Activated T-helper 1 cell treated with Interleukin-2 at 50 U/mL for 16 hours (primary cell): ENCODE measurements around the gene ENTPD2.
"Not testable (repeated sequence)": the region's sequence is repeated elsewhere in the genome, so short reads cannot be mapped to it uniquely, and the experiment has no call there.

Experiments used
- DNase-seq: peaks from one replicate; pipeline ENCODE4 v3.0.0-alpha.2; 2020; ENCODE audit warnings: low read depth

ENTPD2 gene

GRCh38 chr9:137015540-137015930 is 38.3 kb downstream of the ENTPD2 start:
- no peak for DNase-seq

- DNase-seq, result no peak
These were observed 38.9 kb downstream of the ENTPD2 start for GRCh38 chr9:137014776-137015539.

DNA sequence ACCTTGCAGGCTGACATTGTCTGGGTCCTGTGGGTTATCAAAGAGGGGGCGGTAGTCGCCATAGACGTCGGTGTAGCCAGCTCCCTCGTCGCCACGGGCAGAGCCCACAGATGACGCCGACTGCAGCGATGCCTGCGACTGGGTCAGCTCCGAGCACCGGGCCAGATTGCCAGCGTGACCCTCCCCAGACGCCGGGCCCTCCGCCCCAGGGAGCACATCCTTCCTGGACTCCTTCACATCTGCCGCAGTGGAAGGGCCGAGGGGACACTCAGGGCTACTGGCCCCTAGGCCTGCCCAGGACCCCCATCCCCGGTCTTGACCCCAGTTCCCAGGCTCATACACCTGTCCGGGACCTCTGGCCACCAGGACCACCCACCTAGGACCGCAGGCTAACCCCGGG is 39.7 kb downstream of the ENTPD2 start:
- DNase-seq, result no peak

- no peak for DNase-seq
These were observed 40.3 kb downstream of the ENTPD2 start for GRCh38 chr9:137013571-137013940.

DNA sequence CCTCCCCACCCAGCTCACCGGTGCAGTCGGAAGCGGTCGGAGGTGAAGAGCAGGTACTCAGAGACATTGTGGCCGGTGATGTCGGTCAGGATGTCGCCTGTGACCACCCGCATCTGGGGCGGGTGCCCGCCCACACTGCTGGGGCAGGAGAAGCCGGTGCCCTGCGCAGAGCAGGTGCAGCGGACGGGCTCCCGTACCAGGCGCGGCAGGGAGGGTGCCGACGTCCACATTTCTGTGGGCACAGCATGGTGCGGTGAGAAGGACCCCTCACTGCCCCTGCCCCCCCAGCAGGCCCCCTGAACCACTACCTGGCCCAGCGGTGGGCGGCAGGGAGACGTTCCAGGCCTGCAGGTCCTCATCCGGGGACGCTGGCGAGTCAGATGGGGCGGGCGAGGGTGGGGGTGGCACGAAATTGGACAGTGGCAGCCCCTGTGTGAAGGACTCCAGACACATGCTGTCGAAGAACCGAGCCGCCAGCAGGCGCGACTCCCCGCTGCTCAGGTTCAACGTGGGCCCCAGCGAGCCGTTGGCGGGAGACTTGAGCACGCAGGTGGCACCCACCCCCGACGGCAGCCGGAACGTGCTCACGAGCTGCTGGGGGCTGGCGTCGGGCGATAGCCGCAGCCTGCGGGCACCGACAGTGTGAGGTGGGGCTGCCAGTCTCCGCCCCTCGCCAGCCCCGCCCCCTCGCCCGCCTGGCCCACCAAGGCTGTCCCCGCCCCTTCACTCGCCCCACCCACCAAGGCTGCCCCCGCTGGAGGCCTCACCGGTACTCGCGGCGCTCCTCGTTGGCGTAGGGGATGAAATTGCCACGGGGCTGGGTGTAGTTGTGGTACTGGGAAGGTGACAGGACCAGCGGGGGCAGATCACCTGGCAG is 40.9 kb downstream of the ENTPD2 start:
- DNase-seq, result no peak

DNA sequence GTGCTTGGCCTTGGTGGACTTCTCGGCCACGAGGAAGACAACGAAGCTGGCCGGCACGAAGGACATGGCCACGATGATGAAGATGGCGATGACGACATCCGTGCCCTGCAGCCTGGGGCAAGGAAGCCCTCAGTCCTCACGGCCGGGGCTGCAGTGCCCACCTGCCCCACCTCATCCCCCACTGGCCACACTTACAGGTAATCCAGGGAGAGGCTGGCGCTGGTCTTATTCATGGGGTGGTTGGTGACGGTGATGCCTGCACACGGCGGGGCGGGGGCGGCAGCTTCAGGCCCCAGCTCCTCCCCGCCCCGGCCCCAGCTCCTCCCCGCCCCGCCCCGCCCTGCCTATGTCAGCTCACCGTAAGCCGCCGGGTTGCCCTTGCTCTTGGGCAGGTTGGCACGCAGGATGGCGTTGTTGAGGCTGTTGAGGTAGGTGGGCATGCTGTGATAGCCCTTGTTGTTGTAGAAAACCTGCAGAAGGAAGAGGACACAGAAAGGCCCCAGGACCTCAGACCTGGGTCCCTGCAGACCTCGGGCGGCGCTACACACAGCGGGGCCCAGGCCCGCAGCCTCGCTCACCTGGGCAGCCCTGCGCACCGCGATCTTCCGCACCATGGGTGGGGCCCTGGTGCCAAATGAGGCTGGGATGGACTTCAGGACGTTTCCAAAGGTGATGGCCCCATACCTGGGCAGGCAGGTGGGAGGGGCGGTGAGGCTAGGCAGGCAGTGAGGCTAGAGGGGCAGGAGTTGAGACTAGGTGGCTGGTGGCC is 41.8 kb downstream of the ENTPD2 start:
- DNase-seq, result no peak

DNA sequence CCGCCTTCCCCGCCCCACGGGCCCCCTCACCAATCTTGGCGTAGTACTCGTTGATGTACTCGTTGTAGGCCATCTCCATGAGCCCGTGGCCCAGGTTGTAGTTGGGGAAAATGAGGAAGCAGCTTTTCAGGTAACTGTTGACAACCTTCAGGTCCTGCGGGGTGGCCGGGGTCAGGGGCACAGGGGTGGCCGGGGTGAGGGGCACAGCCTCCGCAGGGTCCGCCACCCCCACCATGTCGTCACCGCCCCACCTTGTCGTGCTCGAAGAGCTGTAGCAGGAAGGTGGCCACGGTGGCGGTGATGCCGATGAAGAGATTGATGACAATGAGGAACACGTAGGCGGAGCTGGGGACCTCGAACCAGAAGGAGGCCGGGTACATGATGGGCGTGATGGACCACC is 42.7 kb downstream of the ENTPD2 start:
- DNase-seq, result no peak

DNA sequence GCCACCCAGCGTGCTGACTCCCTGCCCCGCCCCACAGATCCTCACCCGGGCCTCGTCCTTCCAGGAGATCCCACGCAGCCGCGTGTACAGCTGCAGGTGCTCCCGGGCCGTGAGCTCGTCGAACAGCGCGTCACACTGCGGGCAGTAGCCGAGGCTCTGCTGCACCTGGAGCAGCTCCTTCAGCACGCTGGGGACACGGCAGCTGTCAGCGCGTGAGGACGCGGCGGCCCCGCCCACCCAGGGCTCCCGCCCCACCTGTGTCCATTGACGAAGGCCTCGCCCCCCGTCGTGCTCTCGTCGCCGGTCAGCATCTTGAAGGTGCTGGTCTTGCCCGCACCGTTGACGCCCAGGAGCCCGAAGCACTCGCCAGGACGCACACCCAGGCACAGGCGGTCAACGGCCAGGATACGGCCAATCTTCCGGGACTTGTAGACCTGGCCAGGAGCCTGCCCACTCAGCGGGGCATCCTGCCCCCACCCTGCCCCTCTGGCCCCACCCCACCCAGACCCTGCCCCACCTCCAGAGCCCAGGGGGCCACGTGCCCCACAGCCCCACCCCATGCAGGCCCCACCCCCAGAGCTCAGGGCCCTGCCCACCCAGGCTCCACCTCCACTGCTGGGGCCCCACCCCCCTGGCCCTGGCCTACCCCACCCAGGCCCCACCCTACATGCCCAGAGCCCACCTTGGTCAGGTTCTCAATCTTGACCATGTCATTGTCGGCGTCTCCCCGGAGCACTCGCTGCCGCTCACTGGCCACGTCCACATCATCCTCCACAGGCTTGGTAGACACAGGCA is 43.7 kb downstream of the ENTPD2 start:
- no peak for DNase-seq

- no peak for DNase-seq
These were observed 44.6 kb downstream of the ENTPD2 start for GRCh38 chr9:137009217-137009616.

GRCh38 chr9:137008312-137008711 is 45.5 kb downstream of the ENTPD2 start:
- DNase-seq, result no peak

DNA sequence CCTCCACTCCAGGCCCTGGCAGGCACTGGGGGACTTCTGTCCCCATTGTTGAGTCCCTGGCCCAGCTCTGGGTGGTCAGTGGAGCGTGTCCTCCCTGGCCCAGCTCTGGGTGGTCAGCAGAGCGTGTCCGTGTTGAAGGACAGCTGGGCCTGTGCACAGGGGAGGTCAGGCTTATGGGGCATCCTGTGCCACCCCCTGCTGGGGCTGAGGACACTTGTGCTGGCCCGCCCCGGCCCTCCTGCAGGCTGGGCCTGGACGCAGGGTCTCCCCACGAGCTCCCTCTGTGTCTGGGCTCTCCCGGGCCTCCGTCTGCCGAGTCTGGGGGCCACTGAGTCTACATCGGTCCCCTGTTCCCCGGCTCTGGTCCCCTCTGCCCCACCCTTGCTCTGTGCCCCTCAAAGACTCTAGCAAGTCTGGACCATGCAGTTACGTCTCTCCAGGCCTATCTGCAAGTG is 46.0 kb downstream of the ENTPD2 start:
- DNase-seq, result no peak

DNA sequence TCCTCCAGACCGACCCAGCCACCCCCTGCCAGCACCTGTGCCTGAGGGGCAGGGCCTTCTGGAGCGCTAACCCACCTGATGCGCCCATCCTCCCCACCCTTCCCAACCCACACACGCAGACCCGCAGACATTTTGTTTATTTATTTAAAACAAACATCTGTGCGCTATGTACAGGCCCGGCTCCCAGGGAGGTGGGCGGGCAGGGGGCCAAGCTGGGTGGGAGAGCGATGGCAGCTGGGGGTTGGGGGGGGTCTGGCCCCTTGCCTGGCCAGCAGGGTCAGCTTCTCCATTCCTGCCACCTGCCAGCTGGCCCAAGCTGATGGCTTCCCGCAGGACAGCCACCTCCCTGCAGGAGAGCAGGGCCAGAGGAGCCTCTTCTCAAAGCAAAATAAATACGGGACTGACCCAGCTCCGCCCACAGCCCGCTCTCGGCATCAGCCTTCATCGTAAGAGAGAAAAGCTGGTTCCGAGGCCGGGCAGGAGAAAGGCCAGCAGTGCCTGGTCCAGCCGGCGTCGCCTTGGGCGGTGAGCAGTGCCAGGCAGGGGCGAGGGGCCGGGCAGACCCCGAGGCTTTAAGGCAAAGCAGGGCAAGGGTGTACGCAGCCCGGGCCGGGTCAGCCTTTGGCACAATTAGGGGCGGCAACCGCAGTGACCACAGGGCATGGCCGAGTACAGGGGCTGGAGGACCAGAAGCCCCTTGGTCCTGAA is 46.6 kb downstream of the ENTPD2 start:
- no peak for DNase-seq

DNA sequence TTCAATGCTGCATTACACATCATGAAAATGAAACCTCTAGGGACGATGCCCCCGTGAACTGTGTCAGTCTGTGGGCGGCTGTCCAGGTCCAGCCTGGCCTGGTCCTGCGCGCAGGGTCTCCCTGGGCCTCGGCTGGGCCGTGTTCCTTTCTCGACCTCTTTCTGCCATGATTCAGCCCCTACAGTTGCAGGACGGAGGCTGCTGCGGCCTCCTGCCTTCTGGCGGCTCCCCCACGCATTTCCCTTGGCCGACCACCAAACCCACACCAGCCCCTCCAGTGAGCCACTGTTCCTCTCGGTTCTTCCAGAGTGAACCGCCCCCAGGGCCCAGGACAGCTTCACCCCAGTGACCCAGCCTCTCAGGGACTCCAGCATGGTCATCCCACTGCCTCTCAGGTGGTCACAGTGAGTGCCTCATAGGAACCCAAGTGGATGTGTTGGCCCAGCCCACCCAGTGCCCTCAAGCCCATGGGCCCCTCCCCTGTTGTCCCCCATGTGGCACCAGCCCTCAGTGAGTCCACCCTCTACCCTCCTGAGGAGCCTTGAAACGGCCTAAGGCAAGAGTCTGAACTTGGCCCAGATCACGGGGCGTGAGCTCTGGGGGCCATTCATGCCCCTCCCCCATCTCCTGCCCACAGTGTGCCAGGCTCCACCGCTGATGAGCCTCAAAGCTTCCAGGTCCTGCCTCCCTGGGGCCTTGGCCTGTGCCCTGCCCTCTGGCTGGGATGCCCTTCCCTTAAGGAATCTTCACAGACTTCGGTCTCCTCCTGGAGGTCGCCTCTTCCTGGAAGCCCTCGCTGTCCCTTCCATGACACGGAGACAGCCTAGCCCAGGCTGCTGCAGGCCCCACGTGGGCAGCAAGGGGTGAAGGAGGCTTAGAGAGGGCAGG is 47.5 kb downstream of the ENTPD2 start:
- DNase-seq, result no peak

DNA sequence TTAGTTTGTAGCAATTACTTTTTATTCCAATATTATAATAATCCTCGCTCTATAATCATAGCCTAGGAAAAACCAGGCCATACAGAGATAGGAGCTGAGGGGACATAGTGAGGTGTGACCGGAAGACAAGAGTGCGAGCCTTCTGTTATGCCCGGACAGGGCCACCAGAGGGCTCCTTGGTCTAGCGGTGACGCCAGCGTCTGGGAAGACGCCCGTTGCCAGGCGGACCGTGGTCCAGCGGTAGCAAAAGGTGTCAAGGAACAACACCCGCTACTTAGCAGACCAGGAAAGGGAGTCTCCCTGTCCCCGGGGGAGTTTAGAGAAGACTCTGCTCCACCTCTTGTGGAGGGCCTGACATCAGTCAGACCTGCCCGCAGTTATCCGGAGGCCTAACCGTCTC is 49.6 kb downstream of the ENTPD2 start:
- not testable (repeated sequence) for DNase-seq

GRCh38 chr9:137002646-137003041 is 51.2 kb downstream of the ENTPD2 start:
- no peak for DNase-seq

DNA sequence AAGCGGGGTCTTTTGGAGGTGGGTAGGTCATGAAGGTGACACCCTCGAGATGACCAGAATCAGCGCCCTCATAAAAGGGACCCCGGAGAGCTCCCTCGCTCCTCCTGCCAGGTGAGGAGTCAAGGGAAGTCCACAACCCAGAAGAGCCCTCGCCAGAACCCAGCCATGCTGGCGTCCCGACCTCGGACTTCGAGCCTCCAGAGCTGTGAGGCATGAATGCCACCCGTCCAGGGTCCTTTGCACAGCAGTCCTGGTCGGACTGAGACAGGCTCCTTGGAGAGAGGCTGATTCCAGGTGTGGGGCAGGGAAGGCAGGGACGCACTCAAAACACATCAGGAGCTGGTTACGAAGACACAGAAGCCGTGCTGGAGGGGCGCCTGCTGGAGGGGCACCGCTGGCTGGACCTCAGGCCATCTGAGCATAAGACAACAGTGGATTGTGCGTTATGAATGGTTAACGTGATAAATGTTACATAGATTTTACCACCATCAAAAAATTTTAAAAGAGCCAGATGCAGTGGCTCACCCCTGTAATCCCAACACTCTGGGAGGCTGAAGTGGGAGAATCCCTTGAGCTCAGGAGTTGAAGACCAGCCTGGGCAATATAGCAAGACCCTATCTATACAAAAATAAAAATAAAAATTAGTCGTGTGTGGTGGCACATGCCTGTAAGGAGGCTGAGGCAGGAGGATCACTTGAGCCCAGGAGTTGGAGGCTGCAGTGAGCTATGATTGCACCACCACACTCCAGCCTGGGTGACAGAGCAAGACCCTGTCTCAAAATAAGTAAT is 51.8 kb downstream of the ENTPD2 start:
- no peak for DNase-seq

DNA sequence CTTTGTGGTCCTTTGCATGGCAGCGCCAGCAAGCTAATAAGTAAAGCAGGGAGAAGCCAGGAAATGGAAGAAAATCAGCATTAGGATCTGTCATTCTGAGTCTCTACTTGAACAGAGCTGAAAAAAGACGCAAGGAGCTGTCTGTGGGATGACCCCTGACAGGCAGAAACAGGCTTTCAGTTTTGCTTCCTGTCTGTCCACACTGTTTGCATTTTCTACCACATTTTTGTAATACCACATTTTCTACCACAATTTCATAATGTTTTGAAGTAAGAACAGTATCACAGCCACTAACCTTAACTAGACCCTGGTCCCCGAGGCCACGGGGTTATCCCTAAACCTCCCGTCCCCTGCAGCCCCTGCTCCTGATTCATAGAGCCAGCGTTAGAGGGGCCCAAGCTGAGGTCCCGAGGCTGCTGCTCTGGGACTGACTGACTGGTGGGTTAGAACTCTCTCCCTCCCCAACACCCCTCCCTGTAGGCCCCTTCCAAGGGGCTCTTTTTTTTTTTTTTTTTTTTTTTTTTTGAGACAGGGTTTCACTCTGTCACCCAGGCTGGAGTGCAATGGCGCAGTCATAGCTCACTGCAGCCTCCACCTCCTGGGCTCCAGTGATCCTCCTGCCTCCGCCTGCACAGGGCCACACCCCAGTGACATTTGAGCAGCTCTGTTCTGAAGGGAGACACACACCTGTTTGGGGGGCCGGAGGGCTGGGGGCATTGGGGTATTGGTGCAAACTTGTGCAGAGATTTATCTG is 53.5 kb downstream of the ENTPD2 start:
- no peak for DNase-seq
